GM21529 (cell line): Measurements from ENCODE around the gene RFTN1.

Experiments
- ATAC-seq: cut with Tn5 transposase; IDR thresholded peaks from one replicate; pipeline ENCODE4 v1.9.1; 2021; ENCODE audit not compliant: unreplicated experiment

Gene RFTN1, protein sequence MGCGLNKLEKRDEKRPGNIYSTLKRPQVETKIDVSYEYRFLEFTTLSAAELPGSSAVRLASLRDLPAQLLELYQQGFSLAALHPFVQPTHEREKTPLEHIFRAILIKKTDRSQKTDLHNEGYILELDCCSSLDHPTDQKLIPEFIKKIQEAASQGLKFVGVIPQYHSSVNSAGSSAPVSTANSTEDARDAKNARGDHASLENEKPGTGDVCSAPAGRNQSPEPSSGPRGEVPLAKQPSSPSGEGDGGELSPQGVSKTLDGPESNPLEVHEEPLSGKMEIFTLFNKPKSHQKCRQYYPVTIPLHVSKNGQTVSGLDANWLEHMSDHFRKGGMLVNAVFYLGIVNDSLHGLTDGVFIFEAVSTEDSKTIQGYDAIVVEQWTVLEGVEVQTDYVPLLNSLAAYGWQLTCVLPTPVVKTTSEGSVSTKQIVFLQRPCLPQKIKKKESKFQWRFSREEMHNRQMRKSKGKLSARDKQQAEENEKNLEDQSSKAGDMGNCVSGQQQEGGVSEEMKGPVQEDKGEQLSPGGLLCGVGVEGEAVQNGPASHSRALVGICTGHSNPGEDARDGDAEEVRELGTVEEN

DNA sequence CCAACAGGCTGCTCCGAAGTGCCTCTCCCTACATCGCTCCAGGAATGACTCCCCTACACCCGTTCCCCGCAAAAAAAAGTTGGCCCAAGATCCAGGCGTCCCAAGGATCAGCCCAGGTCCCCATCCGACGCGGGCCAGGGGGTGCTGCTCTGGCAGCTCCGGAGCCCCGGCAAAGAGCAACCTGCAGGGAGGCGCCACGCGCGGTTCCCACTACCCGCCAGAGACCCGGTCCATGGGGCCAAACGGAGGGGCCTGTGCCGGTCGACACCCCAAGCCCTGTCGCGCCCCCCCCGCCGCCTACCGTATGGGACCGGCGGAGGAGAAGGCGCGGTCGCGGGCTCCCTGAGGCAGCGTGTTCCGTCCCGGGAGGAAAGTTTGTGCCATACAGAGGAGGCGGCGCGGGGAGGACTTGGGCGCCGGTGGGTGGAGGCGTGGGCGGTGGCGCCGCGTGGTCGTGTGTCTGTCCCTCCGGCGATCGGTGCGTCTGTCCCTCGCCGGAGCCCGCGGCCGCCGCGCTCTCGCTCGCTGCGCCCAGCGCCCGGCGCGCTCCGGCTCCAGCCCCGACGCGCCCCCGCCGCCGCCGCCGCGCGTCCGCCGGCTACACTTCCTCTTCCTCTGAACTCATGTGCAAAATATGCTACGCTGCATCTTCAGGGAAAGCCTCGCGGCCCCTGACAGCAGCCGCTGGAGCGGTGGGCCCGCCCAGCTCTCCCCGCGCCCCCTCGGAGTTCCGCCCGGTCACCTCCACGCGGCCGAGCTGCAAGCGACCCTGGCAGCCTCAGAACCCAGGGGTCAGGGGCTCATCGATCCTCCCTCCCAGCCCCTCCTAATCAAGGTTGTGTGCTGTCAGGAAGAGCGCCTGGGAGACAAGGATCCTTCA, at the start of gene RFTN1:
RFTN1 (minus strand) TSS at position 559 of the 880 bp plus-strand sequence. CDS start 19,830 bp downstream, outside the sequence.
- ATAC-seq, result no peak

DNA sequence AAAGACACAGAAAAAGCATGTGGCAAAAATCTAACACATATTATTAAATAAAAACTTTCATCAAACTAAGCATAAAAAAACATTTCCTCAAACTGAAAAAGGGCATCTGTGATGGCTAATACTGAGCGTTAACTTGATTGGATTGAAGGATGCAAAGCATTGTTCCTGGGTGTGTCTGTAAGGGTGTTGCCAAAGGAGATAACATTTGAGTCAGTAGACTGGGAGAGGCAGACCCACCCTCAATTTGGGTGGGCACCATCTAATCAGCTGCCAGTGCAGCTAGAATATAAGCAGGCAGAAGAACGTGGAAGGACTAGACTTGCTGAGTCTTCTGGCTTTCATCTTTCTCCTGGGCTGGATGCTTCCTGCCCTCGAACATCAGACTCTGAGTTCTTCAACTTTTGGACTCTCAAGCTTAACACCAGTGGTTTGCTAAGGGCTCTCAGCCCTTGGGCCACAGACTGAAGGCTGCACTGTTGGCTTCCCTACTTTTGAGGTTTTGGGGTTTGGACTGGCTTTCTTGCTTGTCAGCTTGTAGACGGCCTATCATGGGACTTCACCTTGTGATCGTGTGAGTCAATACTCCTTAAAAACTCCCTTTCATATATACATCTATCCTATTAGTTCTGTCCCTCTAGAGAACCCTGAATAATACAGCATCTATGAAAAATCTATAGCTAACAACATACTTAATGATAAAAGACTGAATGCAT, 46.3 kb upstream of the RFTN1 start:
- ATAC-seq, result no peak

DNA sequence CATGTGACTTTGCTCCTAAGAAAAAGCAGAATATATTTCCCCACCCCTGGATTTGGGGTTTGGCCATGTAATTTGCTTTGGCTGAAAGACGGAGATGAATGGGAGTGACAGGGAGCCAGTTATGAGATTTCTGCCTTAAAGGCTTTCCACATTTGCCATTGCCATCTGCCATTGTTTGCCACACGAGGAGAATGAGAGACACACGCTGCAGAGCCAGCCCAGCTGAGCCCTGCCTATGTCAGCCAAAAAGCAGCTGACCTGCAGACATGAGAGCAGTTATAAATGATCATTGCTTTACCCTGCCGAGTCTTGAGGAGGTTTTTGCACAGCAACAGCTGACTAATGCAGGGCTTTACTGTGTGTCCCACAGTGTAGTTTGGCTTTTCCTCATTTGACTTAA, 40.6 kb upstream of the RFTN1 start:
- ATAC-seq, result no peak

DNA sequence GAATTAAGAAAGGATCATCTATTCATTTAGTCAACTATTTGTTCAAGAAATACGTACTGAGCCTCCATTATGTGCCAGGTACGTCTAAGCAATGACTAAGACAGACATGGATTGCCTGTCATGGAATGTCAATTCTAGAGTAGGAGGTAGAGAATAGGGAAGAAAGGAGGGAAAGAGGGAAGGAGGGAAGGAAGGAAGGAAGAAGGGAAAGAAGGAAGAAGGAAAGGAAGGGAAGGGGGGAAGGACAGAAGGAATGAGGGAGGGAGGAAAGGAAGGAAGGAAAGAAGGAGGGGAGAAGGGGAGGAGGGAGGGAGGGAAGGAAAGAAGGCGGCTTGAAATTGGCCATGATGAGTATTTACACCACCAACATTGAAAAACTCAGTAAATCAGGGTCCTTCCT, 39.3 kb upstream of the RFTN1 start:
- no peak for ATAC-seq

DNA sequence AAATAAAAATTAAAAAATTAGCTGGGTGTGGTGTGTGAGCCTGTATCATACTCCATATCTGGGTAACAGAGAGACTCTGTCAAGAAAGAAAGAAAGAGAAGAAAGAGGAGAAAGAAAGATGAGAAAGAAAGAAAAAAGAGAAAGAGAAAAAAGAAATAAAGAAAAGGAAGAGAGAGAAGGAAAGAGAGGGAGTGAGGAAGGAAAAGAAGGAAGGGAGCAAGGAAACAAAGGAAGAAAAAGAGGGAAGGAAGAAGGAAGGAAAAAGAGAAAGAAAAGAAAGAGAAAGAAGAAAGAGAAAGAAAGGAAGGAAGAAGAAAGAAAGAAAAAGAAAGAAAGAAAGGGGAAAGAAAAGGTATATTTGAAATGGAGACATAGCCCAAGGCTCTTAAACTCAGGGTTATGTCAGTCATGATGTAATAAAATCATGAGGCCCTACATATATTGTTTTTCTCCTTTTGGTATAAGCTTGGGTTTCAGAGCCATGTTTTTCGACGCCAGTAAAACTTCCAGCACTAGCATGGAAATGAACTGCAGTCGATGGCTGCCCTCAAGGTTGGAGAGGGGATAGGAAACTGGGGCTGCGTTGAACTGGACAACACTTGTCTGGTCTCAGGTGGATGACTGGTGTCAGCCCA, 38.0 kb upstream of the RFTN1 start:
- ATAC-seq, result peak; percentile 9

DNA sequence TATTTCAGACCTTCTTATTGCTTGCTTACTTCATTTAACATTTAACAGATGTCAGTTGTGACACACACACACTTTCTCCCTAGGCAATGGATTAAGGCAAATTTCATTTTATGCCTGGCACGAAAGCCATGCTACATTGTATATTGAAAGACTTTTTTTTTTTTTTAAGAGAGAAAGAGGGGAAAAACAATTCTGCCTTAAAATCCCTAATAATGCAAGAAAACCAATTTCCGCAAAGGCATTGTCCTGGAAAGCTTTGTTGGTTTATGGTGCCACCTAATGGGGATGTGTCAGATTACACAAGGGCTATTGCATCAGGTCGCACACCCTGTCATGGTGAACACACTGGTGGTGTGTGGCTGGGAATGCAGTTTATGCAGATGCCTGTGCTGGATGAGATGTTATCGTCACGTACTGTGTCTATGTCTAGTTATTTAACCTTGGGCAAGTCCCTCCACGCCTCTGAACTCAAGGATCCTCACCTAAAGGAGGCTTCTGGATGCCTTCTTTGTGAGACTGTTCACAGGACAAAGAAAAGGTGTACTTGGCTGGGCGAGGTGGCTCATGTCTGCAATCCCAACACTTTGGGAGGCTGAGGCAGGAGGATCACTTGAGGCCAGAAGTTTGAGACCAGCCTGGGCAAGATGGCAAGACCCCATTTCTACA, 37.3 kb upstream of the RFTN1 start:
- peak; percentile 90 for ATAC-seq

DNA sequence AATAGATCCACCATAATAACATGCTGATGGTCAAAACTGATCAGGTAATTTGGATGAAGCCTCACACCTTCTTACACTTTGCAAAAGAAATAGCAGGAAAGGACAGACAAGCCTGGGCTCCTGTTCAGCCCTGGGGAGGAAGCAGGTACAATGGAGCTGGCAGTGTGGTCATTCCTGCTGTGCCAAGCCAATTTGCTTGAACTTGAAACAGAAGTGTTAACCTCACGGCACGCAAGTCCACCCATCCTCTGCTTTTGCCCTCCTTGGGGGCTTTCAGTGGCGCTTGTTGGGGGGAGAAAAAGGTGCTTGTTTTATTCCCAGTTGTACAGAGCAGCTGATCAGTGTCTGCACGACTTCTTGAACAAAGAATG, 36.8 kb upstream of the RFTN1 start:
- peak; percentile 7 for ATAC-seq

DNA sequence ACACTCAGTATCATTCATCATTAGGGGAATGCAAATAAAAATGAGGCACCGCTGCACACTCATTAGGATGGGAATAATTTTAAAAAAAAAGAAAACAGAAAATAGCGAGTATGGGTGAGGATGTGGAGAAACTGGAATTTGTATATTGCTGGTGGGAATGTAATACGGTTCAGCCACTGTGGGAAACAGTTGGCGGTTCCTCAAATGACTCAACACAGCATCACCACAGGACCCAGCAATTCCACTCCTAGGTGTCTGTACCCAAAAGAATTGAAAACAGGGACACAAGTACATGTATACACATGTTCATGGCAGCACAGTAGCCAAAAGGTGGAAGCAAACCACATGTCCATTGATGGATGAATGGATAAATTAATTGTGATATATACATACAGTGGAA, 35.2 kb upstream of the RFTN1 start:
- no peak for ATAC-seq

DNA sequence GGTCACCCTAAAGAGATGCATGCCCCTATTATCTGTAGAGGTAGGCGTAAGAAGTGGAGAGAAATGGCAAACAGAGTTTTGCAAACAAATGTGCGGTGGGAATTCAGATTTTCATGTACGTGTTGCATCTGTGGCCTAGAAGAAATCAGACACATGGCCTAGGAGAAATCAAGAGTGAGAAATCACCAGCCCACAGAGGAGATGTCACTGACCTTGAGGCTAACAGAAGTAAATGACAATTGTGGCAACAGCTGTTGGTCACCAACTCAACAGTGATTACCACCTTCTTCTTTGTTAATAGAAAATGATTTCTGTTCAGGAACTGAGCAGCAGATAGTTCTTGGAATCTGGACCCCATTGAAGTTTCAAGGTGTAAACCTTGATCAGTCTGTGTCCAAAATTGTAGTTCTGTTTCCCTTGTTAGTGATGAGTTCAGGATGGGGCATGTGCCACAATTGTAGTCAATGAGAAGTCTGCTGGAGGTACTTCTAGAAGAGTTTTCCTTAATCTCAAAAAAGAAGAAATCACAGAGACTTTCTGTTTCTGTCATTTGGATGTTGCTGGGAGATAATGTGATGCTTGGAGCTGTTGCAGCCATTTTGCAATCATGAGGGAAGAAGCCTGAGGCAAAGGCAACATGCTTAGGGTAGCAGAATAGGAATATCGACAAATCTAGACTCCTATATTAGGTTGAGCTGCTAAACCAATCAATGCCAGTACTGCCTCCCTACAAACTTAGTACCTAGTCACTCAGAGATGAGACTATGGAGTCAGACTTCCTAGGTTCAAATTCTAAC, 34.3 kb upstream of the RFTN1 start:
- no peak for ATAC-seq

DNA sequence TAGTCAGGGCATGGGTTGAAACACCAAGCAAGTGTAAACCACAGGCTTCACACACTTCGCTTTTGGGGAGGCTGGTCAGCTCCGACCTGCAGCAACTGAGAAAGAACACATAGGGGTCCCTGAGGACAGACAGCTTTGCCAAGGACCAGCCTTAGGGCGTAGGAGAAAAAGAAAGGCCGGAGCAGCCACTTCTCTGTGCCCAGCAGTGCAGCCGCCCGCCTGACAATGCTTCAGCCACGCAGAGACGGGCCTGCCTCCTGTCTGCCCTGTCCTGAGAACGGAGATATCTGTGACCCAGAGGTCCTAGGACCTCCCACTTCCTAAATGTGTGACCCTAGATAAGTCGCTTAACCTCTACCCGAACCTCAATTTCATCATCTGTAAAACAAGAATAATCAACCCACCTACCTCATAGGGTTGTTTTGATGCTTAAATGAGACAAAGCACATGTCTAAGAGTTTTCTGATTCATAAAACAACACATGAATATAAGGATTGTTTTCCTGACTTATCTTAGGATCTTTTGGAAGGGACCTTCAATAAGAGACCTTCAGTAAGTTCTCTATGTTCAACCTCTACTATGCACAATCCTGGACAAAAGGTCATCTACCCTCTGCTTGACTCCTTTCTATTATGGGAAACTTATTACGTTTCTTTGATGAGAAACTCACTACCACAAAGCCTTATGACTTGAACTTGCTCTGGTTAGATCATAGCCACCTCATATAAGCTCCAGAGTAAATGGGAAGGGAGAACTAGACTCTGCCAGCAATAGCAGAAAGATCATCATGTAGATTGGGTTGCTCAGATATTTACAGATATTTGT, 32.9 kb upstream of the RFTN1 start:
- ATAC-seq, result no peak

DNA sequence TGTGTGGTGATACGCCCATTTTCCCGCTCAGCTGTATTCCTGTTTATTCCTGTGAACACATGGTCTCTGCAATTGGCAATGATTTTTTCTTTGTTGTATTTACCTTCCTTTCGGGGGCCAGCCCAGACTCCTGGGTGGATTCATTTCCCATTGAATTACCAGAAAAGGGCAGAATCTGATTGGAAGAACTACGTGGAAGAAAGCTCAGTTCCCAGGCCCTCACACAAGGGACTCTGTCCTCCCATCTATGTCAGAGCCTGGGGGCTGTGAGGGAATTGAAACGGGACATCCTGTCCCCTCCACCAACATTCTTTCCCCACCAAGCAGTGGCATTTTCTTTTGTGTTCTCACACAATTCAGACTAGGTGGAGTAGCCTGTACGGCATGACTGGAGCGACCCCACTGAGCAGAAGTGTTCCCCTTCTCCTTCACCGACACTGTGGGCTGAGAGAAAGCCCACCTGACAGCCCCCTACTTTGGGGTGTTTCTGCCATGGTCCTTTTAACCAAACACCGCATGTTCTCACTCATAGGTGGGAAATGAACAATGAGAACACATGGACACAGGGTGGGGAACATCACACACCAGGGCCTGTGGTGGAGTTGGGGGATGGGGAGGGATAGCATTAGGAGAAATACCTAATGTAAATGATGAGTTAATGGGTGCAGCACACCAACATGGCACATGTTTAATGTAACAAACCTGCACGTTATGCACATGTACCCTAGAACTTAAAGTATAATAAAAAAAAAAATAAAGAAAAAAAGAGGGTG, 32.1 kb upstream of the RFTN1 start:
- ATAC-seq, result no peak

DNA sequence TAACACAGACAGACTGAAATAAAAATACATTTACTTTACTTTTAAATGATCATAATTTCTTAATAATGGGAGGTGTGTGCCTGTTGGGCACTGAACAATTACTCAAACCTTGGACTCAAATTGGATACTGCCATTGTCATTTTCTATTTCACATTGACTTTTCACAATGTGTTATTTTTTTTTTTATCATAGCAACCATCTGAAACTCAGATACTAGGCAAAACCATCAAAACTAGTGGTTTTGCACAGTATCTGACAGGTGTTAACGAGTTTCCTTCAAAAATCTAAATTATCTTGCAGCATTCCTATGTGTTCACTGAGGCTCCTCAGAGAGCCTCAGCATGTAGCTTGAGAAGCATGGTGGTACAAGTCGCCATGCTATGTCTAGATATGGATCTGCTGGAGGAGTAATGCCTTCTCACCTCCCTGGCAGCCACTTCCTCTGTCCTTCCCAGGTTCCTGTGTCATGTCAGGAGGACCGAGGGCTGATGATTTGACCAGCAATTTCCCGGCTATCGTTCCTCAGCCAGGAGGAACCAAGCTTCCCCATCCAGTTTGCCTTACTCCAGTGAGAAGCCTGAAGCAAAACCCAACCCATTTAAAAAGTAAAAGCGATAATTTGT, 29.9 kb upstream of the RFTN1 start:
- no peak for ATAC-seq

DNA sequence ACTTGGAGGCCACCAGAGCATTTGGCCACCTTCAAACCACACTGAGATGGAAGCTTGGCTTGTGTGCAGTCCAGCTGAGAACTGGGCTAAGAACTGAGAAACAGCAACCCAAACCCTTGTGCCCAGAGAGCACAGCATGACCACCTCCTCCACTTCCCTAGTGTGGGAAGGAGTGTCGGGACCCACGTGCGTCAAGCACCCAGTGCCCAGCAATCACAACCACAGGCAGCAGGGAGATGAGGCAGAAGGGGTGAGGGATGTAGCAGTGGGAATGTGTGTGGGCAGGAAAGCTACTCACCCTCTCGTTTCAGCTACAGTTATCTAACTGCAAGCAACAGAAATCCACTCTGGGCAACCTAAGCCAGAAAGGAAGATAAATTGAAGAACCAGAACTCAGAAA, 25.0 kb upstream of the RFTN1 start:
- no peak for ATAC-seq

DNA sequence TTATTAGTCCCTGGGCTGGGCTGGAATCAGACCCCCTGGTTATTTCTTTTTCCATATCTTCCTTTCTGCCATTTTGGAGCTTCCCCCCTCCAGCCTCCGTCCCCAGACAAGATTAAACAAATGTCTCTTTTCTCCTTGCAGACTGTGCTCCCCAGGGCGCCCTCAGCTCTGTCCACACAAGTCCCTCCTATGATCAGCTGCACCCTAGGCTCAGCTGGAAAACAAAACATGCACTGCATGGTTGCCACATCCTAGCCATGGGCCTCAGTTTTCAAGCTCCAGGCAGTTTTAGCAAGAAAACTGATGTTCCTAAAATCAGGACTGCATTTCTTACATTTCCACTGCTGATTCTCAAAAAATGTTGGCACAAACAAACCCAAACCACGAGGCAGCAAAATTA, 23.5 kb upstream of the RFTN1 start:
- ATAC-seq, result no peak

DNA sequence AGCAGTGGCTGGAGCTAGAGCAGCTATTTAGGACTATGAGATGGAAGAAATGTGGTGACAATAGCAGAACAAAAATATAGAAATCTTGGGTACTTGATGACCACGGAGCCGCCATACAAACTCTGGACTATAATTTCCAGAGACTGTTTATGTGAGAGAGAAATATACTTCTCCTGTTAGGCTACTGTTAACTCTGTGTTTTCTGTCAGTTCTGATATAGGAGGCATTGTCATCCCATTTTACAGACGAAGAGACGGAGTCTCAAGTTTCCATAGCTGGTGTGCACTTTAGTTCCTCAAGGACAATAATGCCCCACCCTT, 22.8 kb upstream of the RFTN1 start:
- no peak for ATAC-seq

DNA sequence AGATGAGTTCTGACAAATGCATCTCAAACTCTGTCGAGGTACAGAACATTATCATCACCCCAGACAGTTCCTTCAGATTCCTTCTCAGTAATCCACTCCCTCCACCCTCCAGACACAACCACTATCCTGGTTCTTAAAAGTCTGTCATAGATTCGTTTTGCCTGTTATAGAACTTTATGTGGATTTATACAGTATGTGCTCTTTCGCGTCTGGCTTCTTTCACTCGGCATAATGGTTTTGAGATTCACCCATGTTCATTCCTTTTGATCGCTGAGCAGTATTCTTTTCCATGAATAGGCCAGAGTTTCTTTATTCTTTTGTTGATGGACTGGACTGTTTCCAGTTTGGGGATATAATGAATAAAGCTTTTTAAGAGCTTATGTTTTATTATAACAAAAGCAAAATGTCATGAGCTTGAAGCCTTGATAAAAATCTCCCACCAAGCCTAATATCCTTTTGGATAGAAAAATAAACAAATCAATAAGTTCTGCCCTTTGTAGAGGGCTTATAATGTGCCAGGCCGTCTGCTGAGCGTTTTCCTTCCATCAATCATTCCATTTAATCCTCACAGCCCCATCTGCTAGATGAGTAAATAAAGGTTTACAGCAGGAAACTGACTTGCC, 21.3 kb upstream of the RFTN1 start:
- no peak for ATAC-seq

DNA sequence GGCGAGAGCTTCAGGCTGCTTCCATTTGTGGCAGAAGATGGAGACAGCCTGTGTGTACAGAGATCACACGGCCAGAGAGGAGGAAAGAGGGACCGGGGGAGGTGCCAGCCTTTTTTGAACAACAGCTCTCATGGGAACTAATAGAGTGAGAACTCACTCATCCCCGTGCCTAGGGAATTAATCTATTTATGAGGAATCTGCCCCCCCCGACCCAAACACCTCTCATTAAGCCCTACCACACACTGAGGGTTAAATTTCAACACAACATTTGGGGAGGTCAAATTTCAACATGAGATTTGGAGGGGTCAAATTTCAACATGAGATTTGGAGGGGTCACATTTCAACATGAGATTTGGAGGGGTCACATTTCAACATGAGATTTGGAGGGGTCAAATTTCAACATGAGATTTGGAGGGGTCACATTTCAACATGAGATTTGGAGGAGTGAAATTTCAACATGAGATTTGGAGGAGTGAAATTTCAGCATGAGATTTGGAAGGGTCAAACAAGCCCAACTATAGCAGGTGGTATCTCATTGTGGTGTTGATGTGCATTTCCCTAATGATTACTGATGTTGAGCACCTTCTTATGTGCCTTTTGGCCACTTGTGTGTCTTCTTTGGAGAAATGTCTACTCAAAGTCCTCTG, 20.6 kb upstream of the RFTN1 start:
- ATAC-seq, result no peak
